OCI-LY3 (cell line): ENCODE measurements around the gene MAP2K7.

Experiments used
- H2AFZ ChIP-seq: fragments of 200-600, 300-600 bp; shearing (Covaris generic); 2 replicates; pipeline ENCODE4 v1.6.0; 2014; ENCODE audit warnings: antibody characterized with exemption, low read depth, low read length
- H3K27ac ChIP-seq: fragments of 200-600, 300-600 bp; sonication (generic); 2 replicates; pipeline ENCODE4 v1.5.1; 2014; ENCODE audit warnings: mild to moderate bottlenecking, low read length, moderate library complexity, mixed read lengths
- H3K27me3 ChIP-seq: fragments of 200-600, 300-600 bp; sonication (generic); 2 replicates; pipeline ENCODE4 v1.6.1; 2014; ENCODE audit warnings: low read depth, low read length, mixed read lengths
- H3K36me3 ChIP-seq: fragments of 200-600, 300-600 bp; sonication (generic); replicated peaks from 2 replicates; pipeline ENCODE3; 2014; ENCODE audit warnings: low read depth, low read length, mixed read lengths
- H3K4me1 ChIP-seq: fragments of 300-600, 200-600 bp; sonication (generic); 2 replicates; pipeline ENCODE4 v1.6.1; 2014; ENCODE audit warnings: low read length, mixed read lengths
- H3K4me2 ChIP-seq: fragments of 200-600, 300-600 bp; sonication (generic); 2 replicates; pipeline ENCODE4 v1.6.1; 2014; ENCODE audit warnings: low read length, mixed read lengths
- H3K4me3 ChIP-seq: fragments of 300-600, 200-600 bp; sonication (generic); 2 replicates; pipeline ENCODE4 v1.5.1; 2014; ENCODE audit warnings: antibody characterized with exemption, mild to moderate bottlenecking, low read length, moderate library complexity
- H3K79me2 ChIP-seq: fragments of 300-600, 200-600 bp; shearing (Covaris generic); 2 replicates; pipeline ENCODE4 v1.6.1; 2014; ENCODE audit warnings: mild to moderate bottlenecking, low read length, mixed read lengths
- H3K9ac ChIP-seq: fragments of 300-600, 200-600 bp; shearing (Covaris generic); 2 replicates; pipeline ENCODE4 v1.6.0; 2014; ENCODE audit warnings: mild to moderate bottlenecking, low read length, moderate library complexity
- H3K9me3 ChIP-seq: fragments of 200-600, 300-600 bp; shearing (Covaris generic); 2 replicates; pipeline ENCODE4 v1.6.1; 2014; ENCODE audit warnings: low read length, mixed read lengths; ENCODE audit not compliant: insufficient read depth
- H4K20me1 ChIP-seq: fragments of 200-600, 300-600 bp; sonication (generic); 2 replicates; pipeline ENCODE4 v1.6.1; 2016; ENCODE audit warnings: low read length, mixed read lengths; ENCODE audit not compliant: insufficient read depth
- CTCF ChIP-seq: fragments of 200-600, 300-600 bp; sonication (generic); IDR thresholded peaks from 2 replicates; pipeline ENCODE4 v1.5.1; 2014; ENCODE audit warnings: antibody characterized with exemption, low read length, low read depth
- EZH2phosphoT487 ChIP-seq: fragments of 200-600 bp; shearing (Covaris generic); IDR thresholded peaks from 2 replicates; pipeline ENCODE4 v1.6.1; 2018; ENCODE audit warnings: antibody characterized with exemption, mixed run types, low read depth

Gene MAP2K7

GRCh38 chr19:7941895-7942596 lies 38.4 kb downstream of the MAP2K7 start:
- no peaks in the 10 kb centered on the region for H4K20me1 ChIP-seq

GRCh38 chr19:7942981-7943443 lies 39.3 kb downstream of the MAP2K7 start:
- H2AFZ ChIP-seq, result peak overlapping the region; percentile 50
- peak overlapping the region; percentile 91 for H3K4me3 ChIP-seq
- peak overlapping the region; percentile 68 for H3K27ac ChIP-seq
- H3K9me3 ChIP-seq, result no peaks in the 10 kb centered on the region
- peak overlapping the region; percentile 68 for H3K4me2 ChIP-seq
- no peaks in the 10 kb centered on the region for H4K20me1 ChIP-seq
- peaks cover 52% of the 10 kb centered on the region for H3K79me2 ChIP-seq
- peaks cover 11% of the 10 kb centered on the region for H3K4me1 ChIP-seq
- H3K36me3 ChIP-seq, result peaks cover 21% of the 10 kb centered on the region
- H3K27me3 ChIP-seq, result no peaks in the 10 kb centered on the region
- H3K9ac ChIP-seq, result peak overlapping the region; percentile 98
- TF ChIP-seq CTCF (no peak), EZH2phosphoT487 (no peak)

More at GRCh38 chr19:7941895-7942596, 38.4 kb downstream of the MAP2K7 start:
- Histone ChIP-seq H3K4me2 (peak overlapping the region; percentile 68), H3K9me3 (no peaks in the 10 kb centered on the region), H3K4me1 (peaks cover 11% of the 10 kb centered on the region), H3K4me3 (peak overlapping the region; percentile 91), H3K79me2 (peaks cover 52% of the 10 kb centered on the region), H3K36me3 (peaks cover 27% of the 10 kb centered on the region), H3K27me3 (no peaks in the 10 kb centered on the region), H3K27ac (no peak overlapping the region), H2AFZ (no peak overlapping the region), H3K9ac (peak overlapping the region; percentile 98; the same call in 1 of the 2 replicates)
- TF ChIP-seq CTCF, result no peak
- no peak for TF ChIP-seq EZH2phosphoT487

- Histone ChIP-seq H3K4me1 (peaks cover 11% of the 10 kb centered on the region), H3K4me2 (peak within 1 kb of the TSS; percentile 91), H4K20me1 (no peaks in the 10 kb centered on the region), H3K4me3 (peak within 1 kb of the TSS; percentile 91), H2AFZ (peak within 1 kb of the TSS; percentile 73), H3K9me3 (no peaks in the 10 kb centered on the region), H3K27ac (peak within 1 kb of the TSS; percentile 68), H3K9ac (peak within 1 kb of the TSS; percentile 98), H3K27me3 (no peaks in the 10 kb centered on the region), H3K36me3 (peaks cover 18% of the 10 kb centered on the region), H3K79me2 (peaks cover 52% of the 10 kb centered on the region)
- TF ChIP-seq CTCF (no peak), EZH2phosphoT487 (no peak)
These were observed 39.9 kb downstream of the MAP2K7 start, which contains the start of gene TIMM44 for GRCh38 chr19:7943444-7944176. Gene TIMM44 (minus strand): TSS chr19:7943666. CDS start chr19:7943651, 15 bp downstream.
